Activated CD8-positive, alpha-beta memory T cell treated with anti-CD3 and anti-CD28 coated beads for 4 hours (primary cell): ENCODE data around the gene CXCR5.

Experiments
- DNase-seq, 2 donors: peaks; one replicate each; pipeline ENCODE4 v3.0.0-alpha.2; 2020; ENCODE audit warnings: low read depth in 2 of 2

CXCR5 gene

GRCh38 chr11:118912742-118913410 is 29.2 kb downstream of the CXCR5 start:
- no peak for DNase-seq

GRCh38 chr11:118913411-118914125 is 29.9 kb downstream of the CXCR5 start:
- no peak for DNase-seq

- no peak for DNase-seq
Measured at GRCh38 chr11:118914178-118914918, 30.7 kb downstream of the CXCR5 start.

GRCh38 chr11:118914987-118915386 is 31.3 kb downstream of the CXCR5 start:
- no peak for DNase-seq

GRCh38 chr11:118915396-118915795 is 31.7 kb downstream of the CXCR5 start:
- no peak for DNase-seq

GRCh38 chr11:118915941-118916841 is 32.5 kb downstream of the CXCR5 start:
- DNase-seq = no peak

GRCh38 chr11:118916842-118917388 is 33.2 kb downstream of the CXCR5 start:
- DNase-seq = no peak

GRCh38 chr11:118917481-118918127 is 33.9 kb downstream of the CXCR5 start:
- no peak for DNase-seq

GRCh38 chr11:118918128-118918685 is 34.5 kb downstream of the CXCR5 start:
- DNase-seq = no peak

GRCh38 chr11:118918686-118919280 is 35.1 kb downstream of the CXCR5 start:
- no peak for DNase-seq

GRCh38 chr11:118921121-118921928 is 37.6 kb downstream of the CXCR5 start:
- DNase-seq = no peak

- no peak for DNase-seq
Measured at GRCh38 chr11:118921929-118922744, 38.4 kb downstream of the CXCR5 start.

- DNase-seq = no peak
Measured at GRCh38 chr11:118922745-118923627, 39.3 kb downstream of the CXCR5 start.

GRCh38 chr11:118923721-118924587 is 40.3 kb downstream of the CXCR5 start:
- no peak for DNase-seq

GRCh38 chr11:118924591-118925585 is 41.2 kb downstream of the CXCR5 start:
- DNase-seq = no peak
